GM19452 (cell line): ENCODE measurements around the gene MRPS30.
A peak's percentile ranks its signal among the peaks of the same experiment; 100 is the strongest.
"Not testable (repeated sequence)": the region's sequence is repeated elsewhere in the genome, so short reads cannot be mapped to it uniquely, and the experiment has no call there.

Experiments
- ATAC-seq: cut with Tn5 transposase; IDR thresholded peaks from one replicate; pipeline ENCODE4 v1.9.1; 2021; ENCODE audit not compliant: unreplicated experiment

Gene MRPS30

DNA sequence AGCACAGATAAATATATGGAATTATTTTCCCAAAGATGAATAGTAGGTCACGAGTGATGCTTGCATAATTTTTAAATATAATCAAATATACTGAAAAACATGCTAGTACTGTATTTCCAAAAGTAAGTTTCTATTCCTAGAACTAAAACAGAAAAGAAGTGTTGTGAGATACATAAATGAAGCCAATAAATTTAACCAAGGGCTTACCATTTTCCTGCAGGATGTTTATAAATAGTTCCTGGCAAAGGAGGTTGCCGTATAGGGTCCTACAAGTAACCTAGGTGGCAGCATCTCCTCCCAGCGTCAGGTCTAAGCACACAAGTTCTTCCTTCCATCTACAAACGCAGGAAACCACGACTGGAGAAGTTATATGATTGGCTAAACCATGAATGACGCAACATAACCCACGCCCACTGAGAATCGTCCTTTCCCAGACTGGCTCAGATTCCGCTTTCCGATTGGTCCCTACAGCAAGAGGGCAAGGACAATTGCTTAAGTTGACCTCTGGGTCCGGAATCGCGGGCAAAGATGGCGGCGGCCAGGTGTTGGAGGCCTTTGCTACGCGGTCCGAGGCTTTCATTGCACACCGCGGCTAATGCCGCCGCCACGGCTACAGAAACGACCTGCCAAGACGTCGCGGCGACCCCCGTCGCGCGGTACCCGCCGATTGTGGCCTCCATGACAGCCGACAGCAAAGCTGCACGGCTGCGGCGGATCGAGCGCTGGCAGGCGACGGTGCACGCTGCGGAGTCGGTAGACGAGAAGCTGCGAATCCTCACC, at the start of gene MRPS30:
TSS of gene MRPS30 (plus strand) at position 513 of the 780 bp plus-strand sequence. CDS start at position 529, 16 bp downstream.
- ATAC-seq = peak; percentile 98

DNA sequence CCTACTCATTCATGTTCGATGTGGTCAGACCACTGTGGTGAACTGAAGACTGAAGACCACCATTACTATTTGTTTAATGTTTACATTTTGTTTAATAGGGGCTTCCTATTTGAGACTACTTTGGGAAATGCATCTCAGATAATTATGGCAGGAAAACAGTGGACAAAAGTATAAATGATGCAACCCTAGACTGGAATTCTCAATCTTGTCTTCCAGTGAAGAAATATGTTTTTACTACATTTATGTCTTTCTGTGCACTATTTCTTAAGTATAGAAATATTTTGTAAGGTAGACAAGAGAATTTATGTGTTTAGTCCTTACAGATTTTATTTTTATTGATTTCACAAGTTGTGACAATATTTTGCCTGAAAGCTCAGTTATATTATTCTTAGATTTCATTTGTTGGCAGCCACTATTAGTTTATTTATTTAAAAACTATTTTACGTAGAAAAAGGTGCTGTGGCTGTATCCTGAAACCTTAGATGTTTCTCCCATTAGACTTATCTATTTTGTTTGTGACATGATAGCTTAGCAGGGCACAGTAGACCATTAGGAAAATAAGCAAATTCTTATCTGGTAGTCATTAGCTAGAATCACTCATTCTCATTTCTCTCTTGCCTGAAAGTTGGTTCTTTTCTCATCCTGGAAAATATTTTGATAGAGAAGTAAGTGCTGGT, 39.4 kb upstream of the MRPS30 start:
- no peak for ATAC-seq

DNA sequence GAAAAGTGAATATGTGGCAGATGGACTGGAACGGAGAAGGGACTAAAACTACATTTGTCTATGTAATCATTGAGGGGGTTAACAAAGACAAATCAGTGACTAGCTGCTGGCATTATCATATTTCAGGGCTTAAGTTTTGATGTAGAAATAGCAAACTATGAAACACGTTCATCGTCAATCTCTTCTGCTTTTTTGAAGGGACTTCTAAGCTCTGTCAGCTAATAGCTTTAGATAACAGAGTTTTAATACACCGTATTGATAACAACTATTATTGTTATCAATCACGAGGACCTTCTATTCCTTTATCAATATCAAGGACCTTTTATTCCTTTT, 38.9 kb upstream of the MRPS30 start:
- no peak for ATAC-seq

DNA sequence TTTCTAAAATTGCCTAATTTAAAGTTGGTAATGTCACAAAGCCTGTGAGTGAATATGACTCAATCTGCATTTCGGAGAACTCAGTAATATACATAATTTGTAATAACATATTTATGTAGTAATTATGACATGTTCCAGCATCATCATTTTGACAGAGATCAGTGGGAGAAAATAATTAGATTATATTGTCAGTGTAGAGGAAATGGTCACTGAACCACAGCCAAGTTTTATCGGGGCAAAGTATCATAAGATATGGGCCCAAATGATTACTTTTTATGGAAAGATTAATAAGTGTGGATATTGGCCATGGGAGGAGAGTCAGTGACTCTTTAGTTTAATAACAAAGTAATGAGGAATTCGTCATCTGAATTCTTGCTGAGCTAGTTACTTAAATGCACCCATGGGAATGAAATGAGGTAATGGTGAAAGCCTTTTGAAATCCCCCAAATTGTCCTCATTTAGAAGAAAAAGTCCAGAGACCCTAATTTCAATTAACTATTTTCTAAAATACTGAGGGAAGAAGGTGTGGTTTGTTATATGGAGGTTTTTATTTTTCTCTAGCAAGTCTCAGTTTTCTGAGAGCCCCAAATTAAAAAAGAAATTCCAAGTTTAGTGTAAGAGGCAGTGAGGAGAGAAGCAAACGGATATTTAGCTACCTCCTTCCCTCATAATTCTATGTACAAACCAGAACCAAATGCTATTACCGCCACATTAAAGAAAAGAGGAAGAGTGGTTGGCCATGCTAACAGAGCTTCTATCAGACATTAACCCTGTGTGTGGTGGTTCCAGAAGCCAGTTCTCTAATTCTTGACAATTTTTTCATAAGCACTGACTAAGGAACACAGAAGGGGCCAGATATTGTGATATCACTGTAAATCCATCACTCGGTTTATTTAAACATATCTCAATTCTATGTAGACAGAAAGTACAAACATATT, 37.7 kb upstream of the MRPS30 start:
- no peak for ATAC-seq

DNA sequence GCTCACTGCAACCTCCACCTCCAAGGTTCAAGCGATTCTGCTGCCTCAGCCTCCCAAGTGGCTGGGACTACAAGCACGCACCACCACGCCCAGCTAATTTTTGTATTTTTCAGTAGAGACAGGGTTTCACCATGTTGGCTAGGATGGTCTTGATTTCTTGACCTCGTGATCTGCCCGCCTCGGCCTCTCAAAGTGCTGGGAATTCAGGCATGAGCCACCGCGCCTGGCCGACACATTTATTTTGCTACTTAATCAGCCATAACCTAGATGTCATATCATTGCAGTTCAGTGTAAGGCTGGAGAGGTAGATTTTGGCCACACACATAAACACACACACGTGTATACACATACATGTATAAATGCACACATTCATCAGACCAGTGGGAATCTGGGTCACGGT, 36.4 kb upstream of the MRPS30 start:
- not testable (repeated sequence) for ATAC-seq

DNA sequence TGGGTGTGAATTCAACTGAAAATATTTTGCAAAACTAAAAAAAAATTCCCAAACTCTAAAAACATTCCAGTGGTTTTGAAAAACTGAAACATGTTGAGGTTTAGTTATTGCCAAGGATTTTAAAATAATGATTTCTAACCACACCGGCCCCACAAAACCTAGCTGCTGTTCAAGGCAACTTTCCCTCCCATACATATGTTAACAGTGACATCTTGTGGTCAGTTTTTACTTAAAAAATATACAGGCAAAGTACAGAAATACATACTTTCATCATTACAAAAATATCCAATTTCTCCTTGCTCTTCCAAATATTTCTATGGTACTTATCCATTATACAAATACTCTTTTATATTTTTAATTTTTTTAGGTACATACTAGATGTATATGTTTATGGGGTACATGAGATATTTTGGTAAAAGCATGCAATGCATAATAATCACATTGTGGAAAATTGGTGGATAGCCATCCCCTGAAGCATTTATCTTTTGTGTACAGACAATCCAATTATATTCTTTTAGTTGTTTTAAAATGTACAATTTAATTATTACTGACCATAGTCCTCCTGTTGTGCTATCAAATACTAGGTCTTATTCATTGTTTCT, 34.4 kb upstream of the MRPS30 start:
- no peak for ATAC-seq

DNA sequence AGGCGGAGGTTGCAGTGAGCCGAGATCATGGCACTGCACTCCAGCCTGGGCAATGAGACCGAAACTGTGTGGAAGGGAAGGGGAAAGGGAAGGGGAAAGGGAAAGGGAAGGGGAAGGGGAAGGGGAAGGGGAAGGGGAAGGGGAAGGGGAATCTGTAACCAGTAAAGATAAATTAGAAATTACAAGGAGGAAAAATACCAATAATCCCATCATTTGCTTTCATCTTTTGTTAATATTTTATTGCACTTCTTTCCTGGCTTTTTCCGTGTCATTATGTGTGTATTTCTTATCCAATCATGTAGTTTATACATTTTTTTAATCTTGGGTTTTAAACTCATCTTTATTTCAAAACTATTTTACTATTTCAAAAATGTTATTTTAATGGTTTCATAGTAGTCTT, 29.6 kb upstream of the MRPS30 start:
- no peak for ATAC-seq

DNA sequence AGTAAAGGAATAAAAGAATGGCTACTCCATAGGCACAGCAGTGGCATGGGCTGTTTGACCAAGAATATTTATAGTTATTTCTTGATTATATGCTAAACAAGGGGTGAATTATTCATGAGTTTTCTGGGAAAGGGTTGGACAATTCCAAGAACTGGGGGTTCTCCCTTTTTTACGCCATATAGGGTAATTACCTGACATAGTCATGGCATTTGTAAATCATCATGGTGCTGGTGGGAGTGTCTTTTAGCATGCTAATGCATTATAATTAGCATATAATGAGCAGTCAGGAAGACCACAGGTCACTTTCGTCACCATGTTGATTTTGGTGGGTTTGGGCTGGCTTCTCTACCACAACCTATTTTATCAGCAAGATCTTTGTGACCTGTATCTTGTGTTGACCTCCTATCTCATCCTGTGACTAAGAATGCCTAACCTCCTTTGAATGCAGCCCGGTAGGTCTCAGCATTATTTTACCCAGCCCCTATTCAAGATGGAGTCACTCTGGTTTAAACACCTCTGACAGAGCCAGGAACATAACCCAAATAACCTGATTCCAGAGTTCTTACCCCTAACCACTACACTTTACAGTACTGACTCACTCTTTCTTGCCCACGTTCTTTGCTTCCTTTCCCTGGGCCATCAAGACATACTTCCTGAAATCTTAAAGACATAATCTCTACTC, 25.0 kb upstream of the MRPS30 start:
- no peak for ATAC-seq

DNA sequence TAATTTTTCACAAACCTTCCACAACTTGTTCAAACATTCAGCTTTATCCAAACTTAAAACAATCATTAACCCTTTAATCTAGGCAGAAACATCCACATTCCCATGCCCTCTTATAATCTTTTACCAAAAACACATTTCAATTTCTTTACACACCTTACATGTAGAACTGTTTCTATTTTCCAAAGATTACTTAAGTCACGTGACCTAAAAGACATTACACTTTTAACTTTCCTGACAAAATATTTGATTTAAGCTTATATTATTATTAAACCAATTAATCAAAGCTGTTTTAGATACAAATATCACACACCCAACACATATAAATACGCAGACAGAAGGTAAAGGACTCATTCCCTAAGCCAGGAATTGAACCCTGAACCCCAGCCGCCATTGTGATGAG, 21.0 kb upstream of the MRPS30 start:
- no peak for ATAC-seq

DNA sequence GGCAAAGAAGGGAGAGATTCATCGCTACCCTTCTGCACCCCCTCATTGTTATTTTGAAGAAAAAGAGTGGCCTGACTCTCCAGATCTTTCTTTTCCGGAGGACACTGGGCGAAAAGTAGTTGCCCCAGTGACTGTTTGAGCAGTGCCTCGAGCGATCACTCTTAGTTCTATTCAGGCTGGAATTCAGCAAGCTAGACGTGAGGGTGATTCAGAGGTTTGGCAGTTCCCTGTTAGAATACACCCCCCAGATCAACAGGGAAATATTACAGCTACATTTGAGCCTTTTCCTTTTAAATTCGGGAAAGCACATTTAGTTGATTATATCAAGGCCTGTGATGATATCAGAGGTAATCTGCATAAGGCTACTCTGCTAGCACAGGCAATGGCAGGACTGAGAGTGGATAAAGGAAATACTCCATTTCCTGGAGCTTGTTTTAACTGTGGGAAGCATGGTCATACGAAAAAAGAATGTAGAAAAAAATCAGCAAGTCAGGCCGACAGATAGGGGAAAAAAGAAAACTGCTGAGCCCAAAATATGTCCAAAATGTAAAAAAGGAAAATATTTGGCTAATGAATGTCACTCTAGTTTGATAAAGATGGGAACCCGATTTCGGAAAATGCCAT, 19.3 kb upstream of the MRPS30 start:
- ATAC-seq = not testable (repeated sequence)

DNA sequence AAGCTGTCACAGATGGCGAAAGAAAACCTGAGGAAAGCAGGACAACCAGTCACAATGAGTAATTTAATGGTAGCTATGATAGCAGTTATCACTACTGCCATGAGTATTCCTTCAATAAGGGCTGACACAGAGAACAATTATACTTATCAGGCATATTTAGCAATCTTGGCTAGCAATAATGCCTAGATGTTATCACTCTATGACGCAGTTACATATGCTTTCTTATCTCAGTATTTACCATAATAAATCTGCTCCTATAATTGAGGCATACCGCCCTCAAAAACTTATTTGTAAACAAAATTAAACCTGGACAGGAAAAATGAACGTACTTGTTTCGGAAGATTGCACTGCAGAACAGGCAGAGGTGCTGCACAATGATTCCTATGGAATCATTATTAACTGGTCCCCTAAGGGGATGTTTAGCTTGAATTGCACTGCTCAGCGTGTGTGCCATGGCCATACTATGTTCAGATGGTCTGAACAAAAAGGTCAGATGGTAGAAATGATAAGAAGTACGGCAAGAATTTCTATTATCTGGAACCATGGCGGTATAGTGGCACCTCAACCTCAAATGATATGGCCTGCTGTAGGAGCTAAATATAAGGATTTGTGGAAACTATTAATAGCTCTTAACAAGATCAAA, 16.6 kb upstream of the MRPS30 start:
- ATAC-seq = not testable (repeated sequence)

DNA sequence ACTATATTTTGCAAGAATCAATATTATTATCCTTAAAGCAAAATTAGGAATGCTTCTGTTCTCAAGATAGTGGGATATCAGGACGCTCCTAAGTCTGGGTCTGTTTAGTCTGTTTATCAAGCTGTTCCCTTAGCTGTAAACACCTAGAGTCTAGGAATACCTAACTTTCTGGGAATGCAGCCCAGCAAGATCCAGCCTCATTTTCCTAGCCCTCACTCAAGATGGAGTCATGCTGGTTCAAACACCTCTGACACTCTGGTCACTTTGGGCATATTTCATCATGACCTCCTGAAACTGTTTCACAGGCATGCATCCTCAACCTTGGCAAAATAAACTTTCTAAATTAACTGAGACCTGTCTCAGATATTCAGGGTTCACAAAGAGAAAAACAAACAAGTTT, 14.4 kb upstream of the MRPS30 start:
- no peak for ATAC-seq

DNA sequence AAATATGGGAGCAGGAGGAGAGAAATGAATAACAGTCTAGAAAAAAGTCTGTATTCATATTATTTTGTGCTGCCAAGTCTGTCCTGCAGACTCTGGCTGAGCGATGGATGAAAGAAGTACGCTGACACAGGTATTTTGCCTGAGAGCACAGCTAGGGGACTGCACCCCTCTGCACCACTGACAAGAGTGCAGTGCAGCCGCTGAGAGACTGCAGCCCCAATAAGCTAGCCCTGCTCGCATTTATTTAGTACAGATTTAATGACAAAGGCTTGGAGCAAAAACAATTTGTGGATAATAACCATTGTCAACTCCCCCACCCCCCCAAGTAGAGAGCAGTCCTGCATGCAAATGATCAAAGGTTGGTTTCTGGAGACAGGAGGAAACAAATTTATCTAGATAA, 13.3 kb upstream of the MRPS30 start:
- no peak for ATAC-seq

DNA sequence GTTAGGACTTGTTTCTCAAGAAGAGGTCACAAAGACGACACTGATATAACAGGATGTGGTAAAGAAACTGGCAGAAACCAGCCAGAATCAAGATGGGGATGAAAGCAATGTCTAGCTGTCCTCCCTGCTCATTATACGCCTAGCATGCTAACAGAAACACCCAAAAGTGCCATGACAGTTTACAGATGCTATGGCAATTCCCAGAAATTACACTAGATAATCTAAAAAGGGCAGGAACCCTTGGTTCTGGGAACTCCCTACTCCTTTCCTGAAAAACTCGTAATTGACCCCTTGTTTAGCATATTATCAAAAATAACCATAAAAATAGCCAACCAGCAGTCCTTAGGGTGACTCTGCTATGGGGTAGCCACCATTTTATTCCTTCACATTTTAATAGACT, 10.9 kb upstream of the MRPS30 start:
- no peak for ATAC-seq

DNA sequence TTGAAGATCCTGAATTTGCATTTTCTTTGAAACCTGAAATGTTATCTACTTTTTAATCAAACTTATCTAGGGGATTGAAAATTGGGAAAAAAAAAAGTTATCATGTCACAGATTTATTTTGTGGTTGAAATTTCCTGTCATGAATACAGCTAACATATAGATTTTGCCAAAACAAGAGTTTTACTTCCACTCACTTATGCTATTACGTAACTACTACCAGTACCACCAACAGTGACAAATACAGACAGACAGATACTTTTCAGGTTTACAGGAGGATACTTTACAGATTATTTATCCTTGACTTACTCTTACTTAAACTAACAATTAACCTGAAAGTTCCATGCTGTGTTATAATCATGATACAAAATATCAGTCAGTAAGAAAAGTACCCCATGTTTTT, 6.8 kb upstream of the MRPS30 start:
- ATAC-seq = no peak

DNA sequence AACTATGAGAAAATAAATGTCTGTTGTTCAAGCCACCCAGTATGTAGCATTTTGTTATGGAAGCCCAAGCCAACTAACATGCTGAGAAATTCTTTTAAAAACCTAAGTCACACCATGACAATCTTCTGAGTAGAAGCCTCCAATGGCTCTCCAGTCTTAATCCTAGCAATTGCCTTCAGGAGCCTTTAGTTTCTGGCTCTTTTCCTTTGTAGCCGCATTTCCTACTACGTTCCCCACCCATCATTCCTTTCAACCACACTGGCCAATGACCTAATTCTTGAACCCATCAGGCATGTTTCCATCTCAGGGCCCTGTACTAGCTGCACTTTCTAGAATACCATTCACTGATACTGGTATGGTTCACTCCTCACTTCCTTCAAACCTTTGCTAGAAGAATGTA, 2.1 kb upstream of the MRPS30 start:
- ATAC-seq = no peak

DNA sequence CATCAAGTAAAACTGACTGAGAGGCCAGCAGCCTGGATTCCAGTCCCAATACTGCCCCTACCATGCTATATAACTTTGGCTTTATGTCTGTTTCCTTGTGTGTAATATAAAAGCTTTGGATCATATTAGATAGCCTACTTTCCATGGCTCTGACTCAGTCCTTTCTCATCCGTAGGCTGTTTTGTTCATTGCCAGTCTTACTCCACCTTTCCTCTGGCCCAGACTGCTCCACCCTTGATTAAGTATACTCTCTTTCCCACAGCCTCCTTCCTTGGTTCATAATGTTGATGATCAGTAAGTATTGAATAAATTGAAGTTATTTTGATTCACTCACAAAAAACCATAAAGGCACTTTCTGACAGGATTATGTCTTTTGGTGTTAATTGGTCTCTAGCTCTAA, 1.5 kb upstream of the MRPS30 start:
- no peak for ATAC-seq

DNA sequence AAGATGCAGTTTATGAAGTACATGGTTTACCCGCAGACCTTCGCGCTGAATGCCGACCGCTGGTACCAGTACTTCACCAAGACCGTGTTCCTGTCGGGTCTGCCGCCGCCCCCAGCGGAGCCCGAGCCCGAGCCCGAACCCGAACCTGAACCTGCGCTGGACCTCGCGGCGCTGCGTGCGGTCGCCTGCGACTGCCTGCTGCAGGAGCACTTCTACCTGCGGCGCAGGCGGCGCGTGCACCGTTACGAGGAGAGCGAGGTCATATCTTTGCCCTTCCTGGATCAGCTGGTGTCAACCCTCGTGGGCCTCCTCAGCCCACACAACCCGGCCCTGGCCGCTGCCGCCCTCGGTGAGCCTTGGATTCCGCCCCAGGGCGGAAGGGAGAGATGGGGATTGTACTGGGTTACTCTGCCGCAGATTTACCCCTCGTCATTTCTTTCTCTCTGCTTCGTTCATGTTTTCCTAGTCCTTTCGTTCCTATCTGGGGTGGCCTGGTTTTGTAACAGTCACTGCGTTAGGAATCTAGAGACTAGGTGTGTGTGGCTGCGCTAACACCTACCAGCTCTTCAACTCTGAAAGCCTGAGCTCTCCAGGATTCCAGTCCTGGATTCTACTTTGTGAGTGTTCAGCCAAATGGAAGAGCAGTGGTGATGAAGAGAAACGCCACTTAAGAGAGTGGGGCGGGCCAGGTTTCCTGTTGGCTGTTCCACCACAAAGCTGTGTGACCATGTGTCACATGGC, 638 bp downstream of the MRPS30 start:
- ATAC-seq = peak; percentile 43

DNA sequence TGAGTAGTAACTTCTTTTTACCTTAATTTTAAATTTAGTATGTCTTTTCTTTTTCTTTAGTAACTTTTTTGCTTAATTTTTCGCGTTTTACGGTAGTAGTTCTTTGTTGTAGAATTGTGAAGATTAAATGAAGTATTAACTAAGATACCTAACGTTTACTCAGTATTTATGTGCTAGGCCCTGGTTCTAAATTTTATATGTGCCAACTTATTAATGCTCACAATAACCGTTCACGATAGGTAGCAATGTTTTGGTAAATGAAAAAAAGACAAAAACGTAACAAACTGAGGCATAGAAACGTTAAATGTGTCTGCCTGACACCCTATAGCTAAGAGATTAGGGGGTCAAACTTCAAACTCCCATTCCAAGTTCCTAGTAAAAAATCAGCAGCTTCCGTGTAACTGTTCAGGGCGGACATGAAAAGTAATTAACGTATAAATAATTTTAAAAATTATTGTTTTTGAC, 1.2 kb downstream of the MRPS30 start:
- ATAC-seq = no peak
